K562 (cell line): ENCODE measurements around the gene HCN4.

Source experiments
- ZNF699 ChIP-seq: fragments of 250-450 bp; sonication (Bioruptor Pico); IDR thresholded peaks from 2 replicates; pipeline ENCODE4 v1.8.0; 2021; ENCODE audit warnings: mild to moderate bottlenecking, moderate library complexity; ENCODE audit not compliant: insufficient replicate concordance
- TF ChIP-seq, protein P1 (sequence below): fragments of 450-650 bp; IDR thresholded peaks from 2 replicates; pipeline ENCODE4 v1.6.1; 2018; ENCODE audit not compliant: partially characterized antibody

DNA sequence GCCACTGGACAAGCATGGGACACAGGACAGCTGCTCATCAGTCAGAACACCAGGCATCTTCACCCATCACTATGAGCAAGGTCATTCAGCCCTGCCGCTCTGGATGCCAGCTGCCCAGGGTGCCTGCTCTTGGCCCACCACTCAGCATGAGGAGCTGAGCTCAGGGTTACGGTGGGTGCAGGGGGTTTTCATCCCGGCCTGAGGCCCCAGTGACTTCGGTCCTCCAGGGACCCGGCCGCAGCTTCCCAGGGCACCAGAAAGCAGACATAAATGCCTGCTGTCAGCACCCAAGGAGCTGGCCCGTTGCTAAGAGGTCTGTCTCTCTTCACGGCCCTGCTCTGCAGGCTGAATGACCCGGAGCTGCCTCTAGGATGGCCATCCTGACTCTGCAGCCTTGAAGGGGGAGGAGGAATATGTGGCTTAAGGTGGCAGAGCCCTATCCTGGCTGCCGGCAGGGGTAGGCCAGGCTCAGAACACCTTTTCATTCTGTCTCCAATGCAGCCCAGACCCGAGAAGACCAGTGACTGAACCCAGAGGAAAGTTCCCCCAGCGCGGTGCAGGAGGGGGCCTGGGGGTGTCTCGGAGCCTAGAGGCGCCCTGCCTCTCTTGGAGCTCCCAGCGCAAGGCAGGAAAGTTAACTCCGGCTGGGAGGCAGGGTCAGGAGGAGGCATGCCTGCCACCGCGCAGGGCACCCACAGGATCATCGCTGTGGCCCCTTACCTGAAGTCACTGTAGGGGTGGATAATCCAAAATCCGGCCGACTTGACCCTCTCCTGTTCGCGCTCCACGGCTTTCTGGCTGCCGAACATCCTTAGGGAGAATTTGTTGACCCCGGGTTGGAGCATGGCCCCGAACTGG, 1.8 kb downstream of the HCN4 start:
- TF ChIP-seq, protein P1, sequence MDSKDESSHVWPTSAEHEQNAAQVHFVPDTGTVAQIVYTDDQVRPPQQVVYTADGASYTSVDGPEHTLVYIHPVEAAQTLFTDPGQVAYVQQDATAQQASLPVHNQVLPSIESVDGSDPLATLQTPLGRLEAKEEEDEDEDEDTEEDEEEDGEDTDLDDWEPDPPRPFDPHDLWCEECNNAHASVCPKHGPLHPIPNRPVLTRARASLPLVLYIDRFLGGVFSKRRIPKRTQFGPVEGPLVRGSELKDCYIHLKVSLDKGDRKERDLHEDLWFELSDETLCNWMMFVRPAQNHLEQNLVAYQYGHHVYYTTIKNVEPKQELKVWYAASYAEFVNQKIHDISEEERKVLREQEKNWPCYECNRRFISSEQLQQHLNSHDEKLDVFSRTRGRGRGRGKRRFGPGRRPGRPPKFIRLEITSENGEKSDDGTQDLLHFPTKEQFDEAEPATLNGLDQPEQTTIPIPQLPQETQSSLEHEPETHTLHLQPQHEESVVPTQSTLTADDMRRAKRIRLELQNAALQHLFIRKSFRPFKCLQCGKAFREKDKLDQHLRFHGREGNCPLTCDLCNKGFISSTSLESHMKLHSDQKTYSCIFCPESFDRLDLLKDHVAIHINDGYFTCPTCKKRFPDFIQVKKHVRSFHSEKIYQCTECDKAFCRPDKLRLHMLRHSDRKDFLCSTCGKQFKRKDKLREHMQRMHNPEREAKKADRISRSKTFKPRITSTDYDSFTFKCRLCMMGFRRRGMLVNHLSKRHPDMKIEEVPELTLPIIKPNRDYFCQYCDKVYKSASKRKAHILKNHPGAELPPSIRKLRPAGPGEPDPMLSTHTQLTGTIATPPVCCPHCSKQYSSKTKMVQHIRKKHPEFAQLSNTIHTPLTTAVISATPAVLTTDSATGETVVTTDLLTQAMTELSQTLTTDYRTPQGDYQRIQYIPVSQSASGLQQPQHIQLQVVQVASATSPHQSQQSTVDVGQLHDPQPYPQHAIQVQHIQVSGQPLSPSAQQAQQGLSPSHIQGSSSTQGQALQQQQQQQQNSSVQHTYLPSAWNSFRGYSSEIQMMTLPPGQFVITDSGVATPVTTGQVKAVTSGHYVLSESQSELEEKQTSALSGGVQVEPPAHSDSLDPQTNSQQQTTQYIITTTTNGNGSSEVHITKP = no peak
- no peak for TF ChIP-seq ZNF699 (CRISPR knock-in tag)
